ENCODE measurements around the gene TEX35. TPM values are rescaled to one million over a fixed set of nuclear protein-coding genes. Genes with fewer than 3 reads are reported as not detected.
"Not testable (repeated sequence)": the region's sequence is repeated elsewhere in the genome, so short reads cannot be mapped to it uniquely, and the experiment has no call there.

Gene TEX35
- total RNA-seq, 1 donor from 2014 or later, result not detected

DNA sequence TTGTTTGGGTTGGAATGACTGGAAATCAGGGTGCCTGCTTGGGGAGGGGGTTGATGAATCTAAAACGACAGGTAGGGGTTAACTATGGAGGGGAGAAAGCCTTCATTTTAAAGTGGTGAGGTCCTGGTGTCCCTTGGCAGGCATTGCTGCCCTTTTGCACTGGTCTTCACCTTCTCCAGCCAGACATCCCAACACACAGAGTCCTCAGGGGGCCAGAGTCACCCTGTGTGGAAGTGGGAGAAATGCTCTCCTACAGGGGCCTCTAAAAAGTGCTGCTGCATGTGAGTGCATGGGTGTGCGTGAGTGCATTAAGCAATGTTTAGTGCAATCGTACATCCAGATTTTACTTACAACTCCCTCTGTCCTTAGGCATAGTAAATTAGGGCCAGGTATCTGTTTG lies 39.0 kb downstream of the TEX35 start:
- Mint-ChIP-seq H3K27ac (no peak overlapping the region), H3K4me1 (ENCODE audit: low read depth) (no peaks in the 10 kb centered on the region), H3K27me3 (no peaks in the 10 kb centered on the region), H3K36me3 (ENCODE audit: insufficient read depth) (peaks cover 16% of the 10 kb centered on the region), H3K9me3 (ENCODE audit: low read depth) (peaks cover 12% of the 10 kb centered on the region), H3K4me3 (ENCODE audit: low read depth) (no peak overlapping the region)
- TF ChIP-seq, protein P1, sequence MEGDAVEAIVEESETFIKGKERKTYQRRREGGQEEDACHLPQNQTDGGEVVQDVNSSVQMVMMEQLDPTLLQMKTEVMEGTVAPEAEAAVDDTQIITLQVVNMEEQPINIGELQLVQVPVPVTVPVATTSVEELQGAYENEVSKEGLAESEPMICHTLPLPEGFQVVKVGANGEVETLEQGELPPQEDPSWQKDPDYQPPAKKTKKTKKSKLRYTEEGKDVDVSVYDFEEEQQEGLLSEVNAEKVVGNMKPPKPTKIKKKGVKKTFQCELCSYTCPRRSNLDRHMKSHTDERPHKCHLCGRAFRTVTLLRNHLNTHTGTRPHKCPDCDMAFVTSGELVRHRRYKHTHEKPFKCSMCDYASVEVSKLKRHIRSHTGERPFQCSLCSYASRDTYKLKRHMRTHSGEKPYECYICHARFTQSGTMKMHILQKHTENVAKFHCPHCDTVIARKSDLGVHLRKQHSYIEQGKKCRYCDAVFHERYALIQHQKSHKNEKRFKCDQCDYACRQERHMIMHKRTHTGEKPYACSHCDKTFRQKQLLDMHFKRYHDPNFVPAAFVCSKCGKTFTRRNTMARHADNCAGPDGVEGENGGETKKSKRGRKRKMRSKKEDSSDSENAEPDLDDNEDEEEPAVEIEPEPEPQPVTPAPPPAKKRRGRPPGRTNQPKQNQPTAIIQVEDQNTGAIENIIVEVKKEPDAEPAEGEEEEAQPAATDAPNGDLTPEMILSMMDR (IDR thresholded peaks at IDR 0.05; ENCODE audit: unreplicated experiment), result no peak
- DNase-seq (ENCODE audit: low spot score, unreplicated experiment), result no peak

DNA sequence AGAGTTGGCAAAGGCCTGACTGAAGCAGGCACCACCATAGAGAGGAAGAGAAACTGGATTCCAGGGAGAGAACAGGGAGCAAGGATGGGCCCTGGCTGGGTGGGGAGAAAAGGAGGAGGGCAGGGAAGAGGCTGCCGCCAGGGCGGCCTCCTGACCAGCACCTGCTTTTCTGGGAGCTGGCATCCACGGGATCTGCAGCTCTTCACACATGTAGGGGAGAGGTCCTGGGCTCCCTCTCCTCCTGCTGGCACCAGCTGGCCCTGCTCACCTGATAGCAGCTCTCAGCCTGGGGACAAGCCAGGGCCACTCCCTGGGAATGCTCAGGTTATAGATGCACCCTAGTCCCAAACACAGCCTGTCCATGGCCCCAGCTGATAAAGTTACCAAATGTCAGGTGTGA lies 39.9 kb downstream of the TEX35 start:
- H3K27me3 Mint-ChIP-seq, result no peaks in the 10 kb centered on the region
- TF ChIP-seq, protein P1 (IDR thresholded peaks at IDR 0.05; ENCODE audit: unreplicated experiment), result no peak
- no peak overlapping the region for H3K27ac Mint-ChIP-seq
- DNase-seq (ENCODE audit: low spot score, unreplicated experiment), result no peak
- peaks cover 12% of the 10 kb centered on the region for H3K9me3 Mint-ChIP-seq (ENCODE audit: low read depth)
- no peaks in the 10 kb centered on the region for H3K4me1 Mint-ChIP-seq (ENCODE audit: low read depth)
- peaks cover 16% of the 10 kb centered on the region for H3K36me3 Mint-ChIP-seq (ENCODE audit: insufficient read depth)
- no peak overlapping the region for H3K4me3 Mint-ChIP-seq (ENCODE audit: low read depth)

DNA sequence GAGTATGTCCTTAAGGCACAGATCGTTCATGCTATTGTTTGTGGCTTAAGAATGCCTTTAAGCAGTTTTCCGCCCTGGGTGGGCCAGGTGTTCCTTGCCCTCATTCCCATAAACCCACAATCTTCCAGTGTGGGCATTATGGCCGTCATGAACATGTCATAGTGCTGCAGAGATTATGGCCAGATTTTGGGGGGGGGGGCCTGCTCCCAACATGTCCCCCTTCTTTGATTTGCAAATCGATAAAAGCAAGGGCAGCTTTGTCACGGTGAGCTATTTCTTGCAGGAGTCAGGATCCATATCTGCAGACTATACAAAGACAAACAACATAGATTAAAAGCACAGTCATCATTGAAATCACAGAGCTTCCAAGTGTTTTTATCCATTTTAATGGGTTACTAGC lies 41.4 kb downstream of the TEX35 start:
- not testable (repeated sequence) for H3K27ac Mint-ChIP-seq; H3K4me3 Mint-ChIP-seq (ENCODE audit: low read depth); H3K27me3 Mint-ChIP-seq; H3K4me1 Mint-ChIP-seq (ENCODE audit: low read depth); DNase-seq (ENCODE audit: low spot score, unreplicated experiment)
- peaks cover 12% of the 10 kb centered on the region for H3K9me3 Mint-ChIP-seq (ENCODE audit: low read depth)
- H3K36me3 Mint-ChIP-seq (ENCODE audit: insufficient read depth), result peaks cover 14% of the 10 kb centered on the region

DNA sequence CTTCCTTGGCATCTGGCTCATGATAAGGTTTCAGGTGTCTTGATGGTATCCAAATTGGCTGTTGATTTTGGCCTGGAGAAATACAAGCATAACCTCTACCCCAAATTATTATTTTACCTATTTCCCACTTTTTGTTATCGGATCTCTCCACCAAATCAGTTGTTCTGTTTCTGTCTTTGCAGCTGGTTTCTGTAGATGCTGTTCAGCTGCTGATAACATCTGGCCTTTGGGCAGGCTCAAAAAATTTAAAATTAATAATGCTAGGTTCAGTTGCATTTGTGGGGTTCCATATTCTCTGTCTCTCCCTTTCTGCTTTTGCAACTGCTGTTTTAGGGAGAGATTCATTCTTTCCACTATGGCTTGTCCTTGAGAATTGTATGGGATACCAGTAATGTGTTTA lies 42.7 kb downstream of the TEX35 start:
- H3K27ac Mint-ChIP-seq; H3K36me3 Mint-ChIP-seq (ENCODE audit: insufficient read depth); DNase-seq (ENCODE audit: low spot score, unreplicated experiment); H3K4me3 Mint-ChIP-seq (ENCODE audit: low read depth); H3K27me3 Mint-ChIP-seq; H3K4me1 Mint-ChIP-seq (ENCODE audit: low read depth): not testable (repeated sequence)
- H3K9me3 Mint-ChIP-seq (ENCODE audit: low read depth), result peaks cover 17% of the 10 kb centered on the region

DNA sequence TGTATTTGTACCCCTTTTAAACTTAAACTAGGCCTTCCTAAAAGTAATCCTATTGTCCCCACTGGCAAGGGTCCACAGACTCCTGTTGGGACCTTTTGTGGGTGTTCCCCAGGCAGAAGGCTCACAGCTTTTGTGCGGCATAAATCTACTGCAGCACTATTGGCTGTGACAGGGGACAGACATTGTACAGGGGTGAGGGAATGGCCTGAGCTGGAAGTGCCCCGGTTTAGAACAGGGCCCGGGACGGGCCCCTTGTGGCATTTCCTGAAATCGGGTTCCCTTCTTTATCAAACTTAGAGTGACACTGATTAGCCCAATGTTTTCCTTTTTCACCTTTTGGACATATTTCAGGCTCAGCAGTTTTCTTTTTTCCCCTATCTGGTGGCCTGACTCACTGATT lies 45.9 kb downstream of the TEX35 start:
- H3K4me1 Mint-ChIP-seq (ENCODE audit: low read depth); H3K27me3 Mint-ChIP-seq; H3K36me3 Mint-ChIP-seq (ENCODE audit: insufficient read depth); DNase-seq (ENCODE audit: low spot score, unreplicated experiment); H3K27ac Mint-ChIP-seq; H3K4me3 Mint-ChIP-seq (ENCODE audit: low read depth): not testable (repeated sequence)
- H3K9me3 Mint-ChIP-seq (ENCODE audit: low read depth), result peaks cover 12% of the 10 kb centered on the region

DNA sequence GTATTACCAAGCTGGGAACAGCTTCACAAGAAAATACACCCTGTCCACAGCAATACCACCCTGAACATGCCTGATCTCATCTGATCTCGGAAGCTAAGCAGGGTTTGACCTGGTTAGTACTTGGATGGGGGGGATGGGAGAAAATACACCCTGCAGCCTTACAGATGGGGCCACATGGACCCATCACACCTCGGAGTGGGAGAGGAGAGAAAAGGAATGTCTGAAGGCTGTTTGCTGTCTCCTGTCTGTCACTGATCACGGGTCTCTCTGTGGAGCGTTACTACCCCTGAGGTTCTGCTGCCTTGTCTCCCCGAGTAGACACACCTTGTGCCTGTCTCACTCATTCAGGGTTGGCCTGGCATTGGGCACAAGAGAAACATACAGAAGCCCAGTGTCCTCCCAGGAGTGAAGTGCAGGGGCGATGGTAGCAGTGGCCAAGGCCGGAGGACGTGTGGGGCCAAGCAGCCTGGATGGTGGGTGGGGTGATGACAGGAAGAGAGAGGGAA lies 48.0 kb downstream of the TEX35 start:
- Mint-ChIP-seq H3K9me3 (ENCODE audit: low read depth) (peaks cover 5% of the 10 kb centered on the region), H3K36me3 (ENCODE audit: insufficient read depth) (no peaks in the 10 kb centered on the region), H3K4me3 (ENCODE audit: low read depth) (no peak overlapping the region), H3K27ac (no peak overlapping the region), H3K4me1 (ENCODE audit: low read depth) (no peaks in the 10 kb centered on the region), H3K27me3 (no peaks in the 10 kb centered on the region)
- DNase-seq (ENCODE audit: low spot score, unreplicated experiment), result no peak
- TF ChIP-seq, protein P1 (IDR thresholded peaks at IDR 0.05; ENCODE audit: unreplicated experiment), result no peak

DNA sequence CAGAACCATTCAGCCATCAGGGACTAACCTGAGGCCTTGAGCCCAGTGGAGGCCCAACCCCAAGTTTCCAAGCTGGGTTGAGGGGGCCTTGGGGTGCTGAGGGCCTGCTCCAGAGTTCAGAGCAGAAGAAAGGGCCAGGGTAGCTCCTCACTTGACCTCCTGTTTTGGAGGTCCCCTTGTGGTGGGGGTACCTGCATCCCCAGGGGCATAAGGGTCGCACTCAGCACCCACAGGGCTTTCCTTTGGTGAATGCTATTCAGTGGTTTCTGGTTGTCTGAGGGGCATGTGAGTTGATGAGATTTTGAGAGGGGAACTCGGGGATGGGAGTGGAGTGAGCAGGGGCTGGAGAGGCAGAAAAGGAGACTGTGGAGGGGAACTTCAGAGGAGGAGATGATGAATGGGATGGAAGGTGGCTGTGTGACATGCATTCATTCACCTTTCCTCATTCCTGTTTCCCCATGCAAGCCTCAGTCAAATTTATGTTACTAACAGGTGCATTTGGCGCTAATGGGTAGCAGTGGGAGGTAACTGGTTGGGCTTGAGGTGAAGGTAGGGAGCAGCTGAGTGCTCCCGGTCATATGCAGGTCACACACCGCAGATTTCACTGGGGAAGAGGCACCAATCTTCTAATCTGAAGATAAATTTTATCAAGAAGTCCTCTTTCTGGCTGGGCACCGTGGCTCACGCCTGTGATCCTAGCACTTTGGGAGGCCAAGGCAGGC lies 50.4 kb downstream of the TEX35 start:
- H3K27ac Mint-ChIP-seq, result no peak overlapping the region

More for the DNA sequence above, 50.4 kb downstream of the TEX35 start:
- no peaks in the 10 kb centered on the region for H3K27me3 Mint-ChIP-seq
- no peak for DNase-seq (ENCODE audit: low spot score, unreplicated experiment)
- H3K4me3 Mint-ChIP-seq (ENCODE audit: low read depth), result no peak overlapping the region
- H3K36me3 Mint-ChIP-seq (ENCODE audit: insufficient read depth), result no peaks in the 10 kb centered on the region
- TF ChIP-seq, protein P1 (IDR thresholded peaks at IDR 0.05; ENCODE audit: unreplicated experiment), result no peak
- peaks cover 8% of the 10 kb centered on the region for H3K9me3 Mint-ChIP-seq (ENCODE audit: low read depth)
- no peaks in the 10 kb centered on the region for H3K4me1 Mint-ChIP-seq (ENCODE audit: low read depth)

Data from progenitor cell of endocrine pancreas (in vitro differentiated cells).